Measurements from ENCODE around the gene UBL7. TPM values are rescaled to one million over a fixed set of nuclear protein-coding genes. Genes with fewer than 3 reads are reported as not detected.

The UBL7 gene
- polyA plus RNA-seq, 3 donors = 43.4 to 103 (median 95.1) TPM

DNA sequence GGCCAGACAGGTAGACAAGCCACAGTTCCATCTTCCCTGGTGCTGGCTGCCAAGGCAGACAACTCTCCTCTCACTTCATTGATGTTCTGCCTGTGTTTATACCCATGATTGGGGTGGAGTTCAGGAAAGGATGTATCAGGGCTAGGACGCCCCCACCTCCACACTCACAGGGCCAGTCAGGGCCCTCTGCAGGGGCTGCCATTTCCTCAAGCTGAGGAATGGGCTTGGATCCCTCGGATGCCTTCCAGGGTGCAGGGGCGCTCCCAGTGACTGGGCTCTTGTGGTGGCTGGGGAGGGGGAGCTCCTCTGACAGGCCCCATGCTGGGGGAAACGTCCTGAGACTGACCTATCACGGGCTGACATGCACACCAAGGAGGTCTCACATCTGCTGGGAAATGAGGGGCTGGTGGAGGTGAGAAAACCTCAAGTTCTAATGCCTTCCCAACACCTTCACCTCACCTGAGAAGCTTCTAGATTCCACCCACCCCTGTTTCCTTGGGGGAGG, 58.6 kb downstream of the UBL7 start:
- H3K27me3 Mint-ChIP-seq (ENCODE audit: low read depth in 3 of 3) = peaks cover 10 to 18% (median 16%) of the 10 kb centered on the region in 3 donors
- Histone ChIP-seq H3K4me3 (replicated peaks in 1 of 3; ENCODE audit: low read depth in 2 of 3, low read length in 3 of 3) (peak overlapping the region in 1 of 3 experiments; percentile 10), H3K27me3 (ENCODE audit: control insufficient read depth in 2 of 2, insufficient read depth in 2 of 2, low read length in 2 of 2) (no peaks in the 10 kb centered on the region), H3K9me3 (replicated peaks in 1 of 2; ENCODE audit: control insufficient read depth in 1 of 2, insufficient read depth in 1 of 2, low read length in 2 of 2) (no peaks in the 10 kb centered on the region), H3K36me3 (replicated peaks in 1 of 2; ENCODE audit: control insufficient read depth in 1 of 2, insufficient read depth in 2 of 2, low read length in 2 of 2) (no peaks in the 10 kb centered on the region), H2AFZ (ENCODE audit: insufficient read depth, low read depth, low read length, poor library complexity, severe bottlenecking) (peak overlapping the region; percentile 20), H3K9ac (ENCODE audit: insufficient read depth, low read length, poor library complexity, severe bottlenecking) (no peak overlapping the region), H3K4me1 (ENCODE audit: control insufficient read depth in 1 of 2, insufficient read depth in 2 of 2, low read length in 2 of 2) (peaks cover 27 to 36% of the 10 kb centered on the region in 2 donors), H4K20me1 (ENCODE audit: insufficient read depth, low read length) (no peaks in the 10 kb centered on the region), H3K27ac (ENCODE audit: low read depth in 1 of 2, low read length in 2 of 2) (no peak overlapping the region), H3K79me2 (ENCODE audit: insufficient read depth, low read length) (no peaks in the 10 kb centered on the region), H3K4me2 (replicated peaks; ENCODE audit: extremely low read depth, low read length, poor library complexity, severe bottlenecking) (no peak overlapping the region)
- H3K27ac Mint-ChIP-seq = no peak overlapping the region
- intact Hi-C loops (cut with micrococcal nuclease) = no loop called here
- peaks cover 0 to 2% (median 0%) of the 10 kb centered on the region in 7 donors for H3K9me3 Mint-ChIP-seq
- TF ChIP-seq, protein P1, sequence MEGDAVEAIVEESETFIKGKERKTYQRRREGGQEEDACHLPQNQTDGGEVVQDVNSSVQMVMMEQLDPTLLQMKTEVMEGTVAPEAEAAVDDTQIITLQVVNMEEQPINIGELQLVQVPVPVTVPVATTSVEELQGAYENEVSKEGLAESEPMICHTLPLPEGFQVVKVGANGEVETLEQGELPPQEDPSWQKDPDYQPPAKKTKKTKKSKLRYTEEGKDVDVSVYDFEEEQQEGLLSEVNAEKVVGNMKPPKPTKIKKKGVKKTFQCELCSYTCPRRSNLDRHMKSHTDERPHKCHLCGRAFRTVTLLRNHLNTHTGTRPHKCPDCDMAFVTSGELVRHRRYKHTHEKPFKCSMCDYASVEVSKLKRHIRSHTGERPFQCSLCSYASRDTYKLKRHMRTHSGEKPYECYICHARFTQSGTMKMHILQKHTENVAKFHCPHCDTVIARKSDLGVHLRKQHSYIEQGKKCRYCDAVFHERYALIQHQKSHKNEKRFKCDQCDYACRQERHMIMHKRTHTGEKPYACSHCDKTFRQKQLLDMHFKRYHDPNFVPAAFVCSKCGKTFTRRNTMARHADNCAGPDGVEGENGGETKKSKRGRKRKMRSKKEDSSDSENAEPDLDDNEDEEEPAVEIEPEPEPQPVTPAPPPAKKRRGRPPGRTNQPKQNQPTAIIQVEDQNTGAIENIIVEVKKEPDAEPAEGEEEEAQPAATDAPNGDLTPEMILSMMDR (IDR thresholded peaks at IDR 0.05) = no peak
- H3K4me1 Mint-ChIP-seq = peaks cover 35% of the 10 kb centered on the region
- H3K4me3 Mint-ChIP-seq = no peak overlapping the region
- no peaks in the 10 kb centered on the region for H3K36me3 Mint-ChIP-seq
- WGBS (ENCODE audit: insufficient coverage) = 63% methylated on average over 3 of the region's 5 CpGs
- no peak for DNase-seq

DNA sequence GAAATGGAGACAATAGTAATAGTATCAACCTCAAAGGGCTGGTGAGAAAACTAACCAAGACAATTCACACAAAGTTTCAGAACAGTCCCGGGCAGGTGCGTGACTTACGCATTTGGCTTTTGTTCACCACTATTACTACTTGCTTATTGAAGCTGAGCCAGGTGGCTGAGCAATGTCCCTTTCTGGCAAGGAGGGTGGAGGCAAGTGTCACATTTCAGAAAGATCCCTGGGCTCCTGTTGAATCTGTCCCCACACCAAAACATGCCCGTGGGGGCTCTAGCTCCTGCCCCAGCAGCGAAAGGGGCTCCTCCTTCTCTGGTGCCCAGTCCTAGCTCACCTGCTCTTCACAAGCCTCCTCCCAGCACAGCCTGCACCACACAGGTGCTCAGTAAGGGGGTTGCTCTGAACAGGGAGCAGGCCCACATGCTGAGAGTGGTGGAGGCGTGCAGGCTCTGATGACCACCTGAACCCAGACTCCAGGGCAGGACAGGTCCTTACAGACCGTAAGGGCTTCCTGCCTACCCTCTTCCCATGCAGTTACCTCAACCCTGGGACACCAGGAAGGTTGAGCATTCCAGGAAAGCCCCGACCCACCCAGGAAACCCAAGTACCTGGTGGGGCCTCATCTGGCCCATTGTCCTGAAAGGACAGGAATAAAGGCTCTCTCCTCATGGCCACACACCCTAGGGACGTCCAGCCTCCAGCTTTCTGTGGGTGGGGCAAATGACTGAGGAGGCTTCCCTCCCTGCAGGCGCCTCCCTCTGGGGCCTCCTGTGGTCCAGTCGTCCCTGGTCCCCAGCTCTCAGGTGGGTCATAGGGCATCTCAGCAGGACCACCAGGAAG, 59.8 kb downstream of the UBL7 start:
- H3K4me3 Mint-ChIP-seq = no peak overlapping the region
- Histone ChIP-seq H3K27me3 (ENCODE audit: control insufficient read depth in 2 of 2, insufficient read depth in 2 of 2, low read length in 2 of 2) (no peaks in the 10 kb centered on the region), H3K36me3 (replicated peaks in 1 of 2; ENCODE audit: control insufficient read depth in 1 of 2, insufficient read depth in 2 of 2, low read length in 2 of 2) (no peaks in the 10 kb centered on the region), H3K4me3 (replicated peaks in 1 of 3; ENCODE audit: low read depth in 2 of 3, low read length in 3 of 3) (no peak overlapping the region), H3K9me3 (replicated peaks in 1 of 2; ENCODE audit: control insufficient read depth in 1 of 2, insufficient read depth in 1 of 2, low read length in 2 of 2) (no peaks in the 10 kb centered on the region), H3K27ac (ENCODE audit: low read depth in 1 of 2, low read length in 2 of 2) (no peak overlapping the region), H3K4me2 (replicated peaks; ENCODE audit: extremely low read depth, low read length, poor library complexity, severe bottlenecking) (no peak overlapping the region), H4K20me1 (ENCODE audit: insufficient read depth, low read length) (no peaks in the 10 kb centered on the region), H2AFZ (ENCODE audit: insufficient read depth, low read depth, low read length, poor library complexity, severe bottlenecking) (no peak overlapping the region), H3K79me2 (ENCODE audit: insufficient read depth, low read length) (no peaks in the 10 kb centered on the region), H3K9ac (ENCODE audit: insufficient read depth, low read length, poor library complexity, severe bottlenecking) (no peak overlapping the region), H3K4me1 (ENCODE audit: control insufficient read depth in 1 of 2, insufficient read depth in 2 of 2, low read length in 2 of 2) (peaks cover 39 to 48% of the 10 kb centered on the region in 2 donors)
- intact Hi-C loops (cut with micrococcal nuclease) = no loop called here
- 83% methylated on average over 5 of the region's 11 CpGs for WGBS (ENCODE audit: insufficient coverage)
- DNase-seq = no peak
- H3K27ac Mint-ChIP-seq = no peak overlapping the region
- TF ChIP-seq, protein P1 (IDR thresholded peaks at IDR 0.05) = no peak
- peaks cover 47% of the 10 kb centered on the region for H3K4me1 Mint-ChIP-seq
- H3K9me3 Mint-ChIP-seq = peaks cover 0 to 2% (median 0%) of the 10 kb centered on the region in 7 donors
- H3K27me3 Mint-ChIP-seq (ENCODE audit: low read depth in 3 of 3) = peaks cover 10 to 21% (median 14%) of the 10 kb centered on the region in 3 donors
- no peaks in the 10 kb centered on the region for H3K36me3 Mint-ChIP-seq
